Panc1 (cell line): ENCODE results near the gene CASQ1. TPM values are rescaled to one million over a fixed set of nuclear protein-coding genes. Genes with fewer than 3 reads are reported as not detected.

Source experiments
- ATAC-seq: fragments of 200-7000 bp; cut with Tn5 transposase; 2 replicates; pipeline ENCODE4 v1.9.1; 2020; ENCODE audit warnings: mild to moderate bottlenecking, moderate library complexity
- BruUV-seq: library from RNA; stranded (reverse); fragments of 400-500 nt; replicated peaks from 2 replicates; lab custom pipeline; 2021; lab: Mats Ljungman, UMichigan
- CTCF ChIA-PET: fragments of 300-600 bp; sonication (Branson Sonifier 250); formaldehyde crosslinking; loops from one replicate; lab custom pipeline; 2022; ENCODE audit warnings: antibody characterized with exemption; lab: Charles Lee
- POLR2A ChIA-PET: fragments of 300-600 bp; sonication (Branson Sonifier 250); formaldehyde crosslinking; loops from one replicate; lab custom pipeline; 2022; ENCODE audit warnings: antibody characterized with exemption; lab: Charles Lee
- DNase-seq: peaks from one replicate; pipeline ENCODE4 v3.0.0-alpha.2; 2010; ENCODE audit warnings: low read depth, low spot score
- H3K27ac ChIP-seq: 2 replicates; pipeline ENCODE4 v1.5.1; 2011; ENCODE audit warnings: mild to moderate bottlenecking, low read length, inconsistent platforms
- H3K27me3 ChIP-seq: fragments of 200-500 bp; sonication (Bioruptor generic); 2 replicates; pipeline ENCODE4 v1.6.0; 2014; ENCODE audit warnings: low read length, inconsistent platforms; ENCODE audit not compliant: control insufficient read depth, insufficient read depth
- H3K36me3 ChIP-seq: fragments of 200-500 bp; sonication (Bioruptor generic); 2 replicates; pipeline ENCODE4 v1.5.1; 2014; ENCODE audit warnings: inconsistent platforms, mild to moderate bottlenecking, low read length, moderate library complexity; ENCODE audit not compliant: control insufficient read depth, insufficient read depth
- H3K4me1 ChIP-seq: 2 replicates; pipeline ENCODE4 v1.5.1; 2011; ENCODE audit warnings: inconsistent platforms, mild to moderate bottlenecking, low read length, moderate library complexity; ENCODE audit not compliant: control insufficient read depth, insufficient read depth
- H3K4me3 ChIP-seq, 2 experiments: 2 replicates each; pipeline ENCODE4 v1.5.1; 2011 to 2012; ENCODE audit warnings: low read depth in 2 of 2, low read length in 2 of 2, mild to moderate bottlenecking in 2 of 2, inconsistent platforms in 1 of 2, moderate library complexity in 1 of 2
- H3K9me3 ChIP-seq: fragments of 200-500 bp; sonication (Bioruptor generic); 2 replicates; pipeline ENCODE4 v1.5.1; 2014; ENCODE audit warnings: low read depth, mild to moderate bottlenecking, inconsistent platforms, low read length, moderate library complexity; ENCODE audit not compliant: control insufficient read depth, insufficient read depth
- CTCF ChIP-seq: fragments of 450-650 bp; IDR thresholded peaks from 2 replicates; pipeline ENCODE4 v1.5.1; 2017; ENCODE audit warnings: mild to moderate bottlenecking
- POLR2AphosphoS5 ChIP-seq: IDR thresholded peaks from 2 replicates; pipeline ENCODE4 v1.6.1; 2012; ENCODE audit warnings: mild to moderate bottlenecking, low read depth, low read length, moderate library complexity
- SIN3A ChIP-seq: IDR thresholded peaks from 2 replicates; pipeline ENCODE4 v1.6.1; 2012; ENCODE audit warnings: low read depth, mild to moderate bottlenecking, low read length, moderate library complexity, borderline replicate concordance; ENCODE audit not compliant: insufficient read depth
- TCF7L2 ChIP-seq: IDR thresholded peaks from 2 replicates; pipeline ENCODE4 v1.6.1; 2011; ENCODE audit warnings: mild to moderate bottlenecking, low read depth, low read length, inconsistent platforms
- in situ Hi-C: cut with HindIII; loops from 2 replicates; pipeline ENCODE4 v1.10.0; 2016; ENCODE audit warnings: low sequenced_read_pairs, low pct_unique_long_range_greater_than_20kb
- intact Hi-C: fragments of 100-400 bp; cut with micrococcal nuclease; formaldehyde crosslinking; loops from one replicate; pipeline ENCODE4 v1.10.0; 2022; ENCODE audit not compliant: unreplicated experiment
- total RNA-seq: library from RNA; stranded (reverse); gene quantifications from one replicate; pipeline ENCODE4 v1.2.1, GENCODE V29; 2021; ENCODE audit not compliant: unreplicated experiment
- TF ChIP-seq, protein P1 (sequence below), 2 experiments: IDR thresholded peaks; 2 replicates each; pipeline ENCODE4 v1.6.1; 2011 to 2012; ENCODE audit warnings: low read depth in 2 of 2, control low read depth in 1 of 2, low read length in 1 of 2, mild to moderate bottlenecking in 1 of 2, moderate library complexity in 1 of 2; ENCODE audit not compliant: insufficient read depth in 1 of 2

CASQ1 gene
- total RNA-seq, 1 experiment from 2014 or later, result not detected

- Histone ChIP-seq H3K27ac (no peak overlapping the region), H3K9me3 (no peaks in the 10 kb centered on the region), H3K36me3 (peaks cover 45% of the 10 kb centered on the region), H3K4me3 (no peak overlapping the region), H3K27me3 (no peaks in the 10 kb centered on the region), H3K4me1 (no peaks in the 10 kb centered on the region)
- POLR2A ChIA-PET, result no interaction called here
- DNase-seq (no peak), ATAC-seq (no peak)
- CTCF ChIA-PET, result no interaction called here
- TF ChIP-seq SIN3A (no peak), TCF7L2 (no peak), POLR2AphosphoS5 (no peak)
- in situ Hi-C loops (no loop called here), intact Hi-C loops (loop anchor here (10.0 kb wide), 1 partner anchor 1969 kb away; no protein-coding TSS in a partner anchor)
- BruUV-seq, result no TSS peak
Measured at GRCh38 chr1:160225345-160225744, 35.0 kb downstream of the CASQ1 start.

GRCh38 chr1:160226623-160227022 is 36.2 kb downstream of the CASQ1 start:
- ChIA-PET POLR2A (no interaction called here), CTCF (no interaction called here)
- no TSS peak for BruUV-seq
- DNase-seq (no peak), ATAC-seq (no peak)
- Histone ChIP-seq H3K9me3 (no peaks in the 10 kb centered on the region), H3K27ac (no peak overlapping the region), H3K4me3 (no peak overlapping the region), H3K36me3 (peaks cover 46% of the 10 kb centered on the region), H3K27me3 (no peaks in the 10 kb centered on the region), H3K4me1 (no peaks in the 10 kb centered on the region)
- in situ Hi-C loops (no loop called here), intact Hi-C loops (loop anchor here (10.0 kb wide), 1 partner anchor 1968 kb away; no protein-coding TSS in a partner anchor)
- TF ChIP-seq, protein P1, sequence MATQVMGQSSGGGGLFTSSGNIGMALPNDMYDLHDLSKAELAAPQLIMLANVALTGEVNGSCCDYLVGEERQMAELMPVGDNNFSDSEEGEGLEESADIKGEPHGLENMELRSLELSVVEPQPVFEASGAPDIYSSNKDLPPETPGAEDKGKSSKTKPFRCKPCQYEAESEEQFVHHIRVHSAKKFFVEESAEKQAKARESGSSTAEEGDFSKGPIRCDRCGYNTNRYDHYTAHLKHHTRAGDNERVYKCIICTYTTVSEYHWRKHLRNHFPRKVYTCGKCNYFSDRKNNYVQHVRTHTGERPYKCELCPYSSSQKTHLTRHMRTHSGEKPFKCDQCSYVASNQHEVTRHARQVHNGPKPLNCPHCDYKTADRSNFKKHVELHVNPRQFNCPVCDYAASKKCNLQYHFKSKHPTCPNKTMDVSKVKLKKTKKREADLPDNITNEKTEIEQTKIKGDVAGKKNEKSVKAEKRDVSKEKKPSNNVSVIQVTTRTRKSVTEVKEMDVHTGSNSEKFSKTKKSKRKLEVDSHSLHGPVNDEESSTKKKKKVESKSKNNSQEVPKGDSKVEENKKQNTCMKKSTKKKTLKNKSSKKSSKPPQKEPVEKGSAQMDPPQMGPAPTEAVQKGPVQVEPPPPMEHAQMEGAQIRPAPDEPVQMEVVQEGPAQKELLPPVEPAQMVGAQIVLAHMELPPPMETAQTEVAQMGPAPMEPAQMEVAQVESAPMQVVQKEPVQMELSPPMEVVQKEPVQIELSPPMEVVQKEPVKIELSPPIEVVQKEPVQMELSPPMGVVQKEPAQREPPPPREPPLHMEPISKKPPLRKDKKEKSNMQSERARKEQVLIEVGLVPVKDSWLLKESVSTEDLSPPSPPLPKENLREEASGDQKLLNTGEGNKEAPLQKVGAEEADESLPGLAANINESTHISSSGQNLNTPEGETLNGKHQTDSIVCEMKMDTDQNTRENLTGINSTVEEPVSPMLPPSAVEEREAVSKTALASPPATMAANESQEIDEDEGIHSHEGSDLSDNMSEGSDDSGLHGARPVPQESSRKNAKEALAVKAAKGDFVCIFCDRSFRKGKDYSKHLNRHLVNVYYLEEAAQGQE (IDR thresholded peaks at IDR 0.05; ENCODE audit: insufficient read depth in 1 of 2, low read depth in 2 of 2, low read length in 1 of 2), result no peak
- TF ChIP-seq CTCF (no peak), POLR2AphosphoS5 (no peak), SIN3A (no peak), TCF7L2 (no peak)

DNA sequence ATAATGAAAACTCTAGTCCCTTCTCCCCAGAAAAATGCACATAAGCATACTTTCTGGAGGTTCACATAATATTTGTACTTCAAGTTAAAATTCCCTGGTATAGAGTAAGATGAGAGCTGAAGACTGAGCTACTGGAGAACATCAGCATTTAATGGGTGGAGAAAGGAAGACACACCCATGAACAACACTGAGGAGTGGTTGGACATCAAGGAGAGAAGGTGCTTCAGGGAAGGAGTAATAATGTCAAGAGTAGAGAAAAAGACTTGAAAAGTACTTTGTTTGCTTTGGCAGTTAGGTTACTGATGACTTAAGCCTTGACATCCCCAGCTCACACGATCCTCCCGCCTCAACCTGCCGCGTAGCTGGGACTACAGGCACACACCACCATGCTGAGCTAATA is 36.7 kb downstream of the CASQ1 start:
- H3K36me3 ChIP-seq, result peaks cover 45% of the 10 kb centered on the region
- in situ Hi-C loops (no loop called here), intact Hi-C loops (loop anchor here (10.0 kb wide), 1 partner anchor 1968 kb away; no protein-coding TSS in a partner anchor)
- ChIA-PET CTCF (no interaction called here), POLR2A (no interaction called here)
- no peaks in the 10 kb centered on the region for H3K4me1 ChIP-seq
- no peak for DNase-seq
- H3K4me3 ChIP-seq, result no peak overlapping the region
- H3K27me3 ChIP-seq, result no peaks in the 10 kb centered on the region
- TF ChIP-seq SIN3A (no peak), POLR2AphosphoS5 (no peak)
- H3K27ac ChIP-seq, result no peak overlapping the region
- no peaks in the 10 kb centered on the region for H3K9me3 ChIP-seq
- BruUV-seq, result no TSS peak
- ATAC-seq, result no peak
